Fibroblast of upper back skin (primary cell): Measurements from ENCODE around the gene SLC27A3.
A peak's percentile ranks its signal among the peaks of the same experiment; 100 is the strongest.

Source experiments
- DNase-seq: peaks from one replicate; pipeline ENCODE4 v3.0.0-alpha.2; 2013

SLC27A3 gene

DNA sequence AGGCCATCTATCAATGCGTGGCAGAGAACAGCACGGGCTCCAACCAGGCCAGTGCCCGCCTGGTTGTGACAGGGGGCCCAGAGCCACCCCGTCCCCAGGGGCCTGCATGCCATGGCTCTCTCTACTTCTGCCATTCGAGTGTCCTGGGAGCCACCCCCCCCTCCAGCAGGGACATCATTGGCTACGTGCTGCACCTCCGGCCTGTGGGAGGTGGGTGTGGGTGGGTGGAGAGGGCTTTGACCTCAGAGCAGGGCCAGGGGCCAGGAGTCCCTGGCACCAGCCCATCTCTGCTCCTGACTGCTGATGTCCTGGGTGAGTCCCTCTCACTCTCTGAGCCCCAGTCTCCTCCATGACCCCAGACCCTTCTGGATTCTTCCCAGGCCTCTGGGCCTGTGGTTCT, 25.3 kb downstream of the SLC27A3 start:
- no peak for DNase-seq

DNA sequence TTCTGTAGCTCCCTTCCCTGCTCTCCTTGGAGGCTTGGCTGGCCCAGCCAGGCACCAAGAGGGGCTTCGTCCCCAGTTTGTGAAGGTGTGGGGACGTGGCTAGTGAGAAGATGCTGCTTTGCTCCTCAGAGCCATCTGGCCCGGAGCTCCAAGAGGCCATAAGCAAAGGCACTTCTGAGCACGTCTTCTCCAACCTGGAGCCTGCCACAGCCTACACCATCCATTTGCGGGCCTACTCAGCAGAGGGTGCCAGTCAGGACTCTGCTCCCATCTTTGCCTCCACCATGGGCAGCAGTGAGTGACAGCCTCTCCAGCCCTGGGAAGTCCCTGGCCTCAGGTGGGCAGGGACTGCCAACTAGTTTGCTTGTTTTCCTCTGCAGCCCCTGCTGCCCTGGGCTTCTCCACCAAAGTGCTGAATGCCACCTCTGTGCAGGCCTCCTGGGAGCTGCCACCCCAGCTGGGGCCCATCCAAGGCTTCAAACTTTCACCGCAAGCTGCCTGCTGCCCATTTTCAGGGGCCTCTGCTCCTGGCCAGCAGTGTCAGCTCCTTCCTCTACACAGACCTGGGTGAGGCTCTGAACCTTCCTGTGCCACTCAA, 25.9 kb downstream of the SLC27A3 start:
- no peak for DNase-seq

DNA sequence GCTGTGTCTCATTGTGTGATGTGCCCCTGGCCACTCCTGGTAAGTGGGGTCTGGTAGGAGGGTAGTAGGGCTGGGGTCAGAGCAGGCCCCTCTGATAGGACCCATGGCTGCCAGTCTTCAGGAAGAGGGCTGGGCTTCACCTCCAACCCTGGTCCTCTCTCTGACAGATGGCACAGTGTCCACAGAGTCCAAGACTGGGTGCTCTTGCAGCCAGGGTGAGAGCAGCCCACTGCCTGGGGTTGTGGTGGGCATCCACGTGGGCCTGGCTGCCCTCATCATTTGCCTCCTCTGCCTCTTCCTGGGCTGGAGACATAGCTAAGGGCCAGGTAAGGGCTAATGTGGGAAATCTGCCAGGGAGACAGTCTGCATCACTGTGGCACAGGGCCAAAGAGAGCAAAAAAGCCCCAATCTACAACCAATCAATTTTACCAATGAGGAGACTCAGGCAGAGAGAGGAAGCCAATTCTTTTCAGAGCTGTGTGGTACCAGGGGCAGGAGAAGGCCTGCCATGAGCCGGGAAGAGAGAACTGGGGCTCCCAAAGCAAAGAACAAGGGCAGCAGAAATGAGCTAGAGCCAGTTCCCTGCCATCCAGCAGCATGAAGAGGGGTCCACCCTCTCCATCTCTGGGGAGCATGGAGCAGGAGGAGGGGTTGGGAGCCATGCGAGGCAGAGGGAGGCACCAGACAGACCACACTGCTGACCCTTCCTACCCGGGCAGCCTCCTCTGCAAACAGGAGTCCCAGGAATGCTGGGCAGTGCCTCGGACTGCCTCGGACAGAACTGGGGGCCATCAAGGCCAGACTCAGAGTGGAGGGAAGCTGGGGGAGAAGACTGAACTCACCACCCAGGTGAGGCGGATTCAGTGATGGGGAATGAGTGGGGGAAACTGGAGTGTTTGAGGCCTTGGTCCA, 26.8 kb downstream of the SLC27A3 start:
- DNase-seq, result no peak

GRCh38 chr1:153803470-153804056, 28.4 kb downstream of the SLC27A3 start:
- no peak for DNase-seq

- no peak for DNase-seq
These were observed 28.9 kb downstream of the SLC27A3 start for GRCh38 chr1:153804112-153804511.

GRCh38 chr1:153805042-153805745, 30.0 kb downstream of the SLC27A3 start:
- DNase-seq, result peak; percentile 82

DNA sequence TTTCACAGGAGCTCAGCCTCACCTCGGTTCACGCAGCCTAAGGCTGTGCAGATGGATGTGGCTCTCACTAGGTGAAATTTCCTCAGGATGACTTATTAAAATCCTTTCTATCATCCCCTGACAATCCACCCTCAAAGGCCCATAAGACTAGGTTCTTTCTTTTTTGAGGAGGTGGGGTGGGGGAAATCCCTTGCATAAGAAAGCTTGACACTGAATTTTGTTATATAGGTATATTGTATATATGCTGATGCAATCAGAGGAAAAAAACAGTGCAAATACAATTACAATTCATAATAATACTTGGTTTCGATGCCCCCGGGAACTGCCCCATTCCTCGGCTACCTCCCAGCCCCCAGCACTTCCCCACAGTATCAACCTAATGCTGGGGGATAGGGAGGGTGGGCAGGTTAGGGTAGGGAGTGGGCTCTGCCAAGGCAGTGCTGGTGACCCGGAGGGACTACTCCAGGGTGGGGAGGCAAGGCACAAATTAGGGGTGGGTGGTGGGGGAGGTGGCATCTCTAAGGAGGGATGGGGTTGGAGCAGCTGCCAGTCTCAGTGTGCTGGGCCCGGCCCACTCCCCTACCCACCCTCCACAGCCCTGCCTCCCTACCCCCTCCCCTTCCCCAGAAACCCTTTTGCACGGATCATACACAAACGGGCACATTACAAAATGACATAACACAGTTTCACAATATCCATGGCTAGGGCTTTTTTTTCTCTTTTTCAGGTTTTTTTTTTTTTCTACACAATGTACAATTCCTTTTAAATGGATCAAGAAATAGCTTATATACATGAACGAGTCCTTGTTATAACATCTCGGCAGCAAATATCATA, 30.9 kb downstream of the SLC27A3 start:
- peak; percentile 24 for DNase-seq

DNA sequence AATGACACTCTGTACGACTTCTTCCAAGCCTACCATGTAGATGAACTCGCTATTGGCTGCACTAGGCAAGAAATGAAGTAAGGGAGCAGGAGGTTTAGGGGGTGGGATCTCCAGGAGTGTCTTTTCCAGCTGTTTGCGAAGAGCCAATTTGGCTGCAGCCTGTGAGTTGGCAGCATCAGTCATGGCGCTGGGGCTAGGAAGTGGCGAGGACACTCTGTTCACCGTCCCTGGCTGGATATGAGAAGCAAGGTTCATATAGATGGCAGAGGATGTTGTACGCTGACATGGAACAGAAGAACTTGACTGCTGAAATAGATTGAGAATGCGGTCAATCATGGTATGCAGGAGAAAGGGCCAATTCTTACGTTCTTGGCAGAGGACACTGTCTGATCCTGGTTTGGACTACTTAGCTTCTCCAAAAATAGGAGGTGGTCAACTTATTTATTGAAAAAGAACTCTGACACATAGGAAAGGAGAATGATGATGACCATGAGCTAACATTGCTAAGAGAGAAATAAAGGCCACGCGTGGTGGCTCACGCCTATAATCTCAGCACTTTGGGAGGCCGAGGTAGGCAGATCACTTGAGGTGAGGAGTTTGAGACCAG, 41.2 kb downstream of the SLC27A3 start:
- DNase-seq, result peak; percentile 11

DNA sequence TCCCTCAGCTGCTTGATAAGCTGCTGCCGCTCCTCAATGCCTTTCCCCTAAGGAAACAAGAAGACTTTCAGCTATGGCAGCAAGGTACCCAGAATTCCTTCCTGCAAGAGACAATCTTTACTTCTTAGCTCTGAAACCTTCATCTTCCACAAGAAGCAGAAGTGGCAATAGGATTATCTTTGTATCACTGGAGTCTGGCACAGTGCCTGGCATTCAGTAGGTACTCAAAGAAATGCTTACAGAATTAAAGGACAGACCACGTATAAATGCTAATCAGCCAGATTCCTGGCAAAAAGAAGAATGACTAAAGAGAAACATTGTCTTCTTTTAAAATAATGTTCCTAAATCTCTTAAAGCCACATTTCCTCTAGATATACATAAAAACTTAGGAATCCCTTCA, 43.7 kb downstream of the SLC27A3 start:
- no peak for DNase-seq

GRCh38 chr1:153827168-153827964, 52.2 kb downstream of the SLC27A3 start:
- DNase-seq, result no peak
